HG03103 (cell line): Measurements from ENCODE around the gene EMILIN2.
"Not testable (repeated sequence)": the region's sequence is repeated elsewhere in the genome, so short reads cannot be mapped to it uniquely, and the experiment has no call there.

Experiments
- ATAC-seq: cut with Tn5 transposase; IDR thresholded peaks from one replicate; pipeline ENCODE4 v1.9.1; 2021; ENCODE audit warnings: low read depth; ENCODE audit not compliant: unreplicated experiment

EMILIN2 gene

GRCh38 chr18:2846636-2847316 lies at the start of gene EMILIN2:
Gene EMILIN2, plus strand, starts transcription at chr18:2847006. Its CDS starts 183 bp downstream, at chr18:2847189.
- peak; percentile 50 for ATAC-seq

GRCh38 chr18:2797951-2798350 lies 48.9 kb upstream of the EMILIN2 start:
- peak; percentile 75 for ATAC-seq

- ATAC-seq, result no peak
Measured at GRCh38 chr18:2799369-2799768, 47.4 kb upstream of the EMILIN2 start.

GRCh38 chr18:2805970-2806943 lies 40.5 kb upstream of the EMILIN2 start:
- ATAC-seq, result no peak

- ATAC-seq, result not testable (repeated sequence)
Measured at GRCh38 chr18:2808640-2809039, 38.2 kb upstream of the EMILIN2 start.

GRCh38 chr18:2809666-2810183 lies 37.1 kb upstream of the EMILIN2 start:
- not testable (repeated sequence) for ATAC-seq

- no peak for ATAC-seq
Measured at GRCh38 chr18:2811416-2811815, 35.4 kb upstream of the EMILIN2 start.

- no peak for ATAC-seq
Measured at GRCh38 chr18:2814928-2815327, 31.9 kb upstream of the EMILIN2 start.

GRCh38 chr18:2818281-2818680 lies 28.5 kb upstream of the EMILIN2 start:
- ATAC-seq, result no peak

- no peak for ATAC-seq
Measured at GRCh38 chr18:2821695-2822094, 25.1 kb upstream of the EMILIN2 start.

GRCh38 chr18:2822213-2822921 lies 24.4 kb upstream of the EMILIN2 start:
- no peak for ATAC-seq

- no peak for ATAC-seq
Measured at GRCh38 chr18:2823202-2823601, 23.6 kb upstream of the EMILIN2 start.

- ATAC-seq, result no peak
Measured at GRCh38 chr18:2823966-2824365, 22.8 kb upstream of the EMILIN2 start.

GRCh38 chr18:2824865-2825264 lies 21.9 kb upstream of the EMILIN2 start:
- no peak for ATAC-seq

GRCh38 chr18:2825613-2826175 lies 21.1 kb upstream of the EMILIN2 start:
- no peak for ATAC-seq

GRCh38 chr18:2826581-2826980 lies 20.2 kb upstream of the EMILIN2 start:
- ATAC-seq, result no peak

GRCh38 chr18:2827061-2827460 lies 19.7 kb upstream of the EMILIN2 start:
- ATAC-seq, result no peak

- not testable (repeated sequence) for ATAC-seq
Measured at GRCh38 chr18:2836118-2836517, 10.7 kb upstream of the EMILIN2 start.

GRCh38 chr18:2837290-2837689 lies 9.5 kb upstream of the EMILIN2 start:
- ATAC-seq, result not testable (repeated sequence)

GRCh38 chr18:2839202-2839601 lies 7.6 kb upstream of the EMILIN2 start:
- ATAC-seq, result no peak
